ENCODE results near the gene GRIN2A.

The GRIN2A gene
- long read RNA-seq, partial matches to known transcripts: 0 of 1 reads
- long read RNA-seq, other reads (novel, unspliced or antisense): 1 of 1 reads

DNA sequence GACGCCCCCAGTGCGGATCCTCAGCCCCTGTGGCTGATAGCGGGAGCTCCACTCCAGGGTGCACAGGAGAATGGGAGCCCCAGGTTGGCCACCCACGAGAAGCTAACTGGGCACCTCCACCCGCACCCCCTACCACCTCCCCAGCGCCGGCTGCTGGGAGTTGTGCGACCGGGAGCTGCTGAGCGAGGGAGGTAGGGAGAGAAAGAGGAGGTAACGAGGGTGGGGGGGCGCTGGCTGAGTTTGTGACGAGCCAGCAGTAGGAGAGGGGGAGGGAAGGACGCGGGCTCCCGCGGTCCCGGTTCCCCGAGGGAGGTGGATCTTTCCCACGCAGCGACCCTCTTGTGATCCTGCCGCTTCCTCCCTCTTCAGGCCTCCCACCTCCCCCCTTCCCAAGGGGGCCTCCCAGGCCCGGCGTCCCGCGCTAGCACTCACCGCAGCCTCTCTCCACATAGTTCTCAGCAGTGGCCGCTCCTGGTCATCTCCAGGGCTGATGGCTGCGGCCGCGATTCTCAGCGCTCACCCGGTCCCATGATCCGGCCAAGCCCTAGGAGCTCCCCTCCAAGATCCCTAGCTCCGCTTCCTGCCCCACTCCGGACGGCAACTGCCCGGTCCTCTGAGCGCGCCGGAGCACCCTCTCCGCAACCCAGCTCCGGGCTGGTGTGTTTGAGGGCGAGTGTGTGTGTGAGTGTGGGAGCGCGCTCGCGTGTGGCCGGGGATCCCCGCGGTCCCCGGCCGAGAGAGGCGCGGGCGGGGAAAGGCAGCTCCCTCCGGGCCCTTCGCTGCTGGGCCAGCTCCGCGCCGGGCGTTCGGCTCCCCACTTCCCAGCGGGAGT is at the start of gene GRIN2A:
GRIN2A (minus strand) TSS at position 207 of the 832 bp plus-strand sequence. CDS start 2,017 bp downstream, outside the sequence.
- H3K27ac ChIP-seq (replicated peaks): no peak within 1 kb of the TSS
- peaks cover 34% of the 10 kb centered on the region for H3K27me3 ChIP-seq (ENCODE audit: insufficient read depth, poor library complexity, severe bottlenecking)
- no peak within 1 kb of the TSS for H3K4me3 ChIP-seq (replicated peaks; ENCODE audit: insufficient read depth, low read length)
- DNase-seq (ENCODE audit: low read depth in 1 of 2, low spot score in 1 of 2): no peak
- TF ChIP-seq, protein P1, sequence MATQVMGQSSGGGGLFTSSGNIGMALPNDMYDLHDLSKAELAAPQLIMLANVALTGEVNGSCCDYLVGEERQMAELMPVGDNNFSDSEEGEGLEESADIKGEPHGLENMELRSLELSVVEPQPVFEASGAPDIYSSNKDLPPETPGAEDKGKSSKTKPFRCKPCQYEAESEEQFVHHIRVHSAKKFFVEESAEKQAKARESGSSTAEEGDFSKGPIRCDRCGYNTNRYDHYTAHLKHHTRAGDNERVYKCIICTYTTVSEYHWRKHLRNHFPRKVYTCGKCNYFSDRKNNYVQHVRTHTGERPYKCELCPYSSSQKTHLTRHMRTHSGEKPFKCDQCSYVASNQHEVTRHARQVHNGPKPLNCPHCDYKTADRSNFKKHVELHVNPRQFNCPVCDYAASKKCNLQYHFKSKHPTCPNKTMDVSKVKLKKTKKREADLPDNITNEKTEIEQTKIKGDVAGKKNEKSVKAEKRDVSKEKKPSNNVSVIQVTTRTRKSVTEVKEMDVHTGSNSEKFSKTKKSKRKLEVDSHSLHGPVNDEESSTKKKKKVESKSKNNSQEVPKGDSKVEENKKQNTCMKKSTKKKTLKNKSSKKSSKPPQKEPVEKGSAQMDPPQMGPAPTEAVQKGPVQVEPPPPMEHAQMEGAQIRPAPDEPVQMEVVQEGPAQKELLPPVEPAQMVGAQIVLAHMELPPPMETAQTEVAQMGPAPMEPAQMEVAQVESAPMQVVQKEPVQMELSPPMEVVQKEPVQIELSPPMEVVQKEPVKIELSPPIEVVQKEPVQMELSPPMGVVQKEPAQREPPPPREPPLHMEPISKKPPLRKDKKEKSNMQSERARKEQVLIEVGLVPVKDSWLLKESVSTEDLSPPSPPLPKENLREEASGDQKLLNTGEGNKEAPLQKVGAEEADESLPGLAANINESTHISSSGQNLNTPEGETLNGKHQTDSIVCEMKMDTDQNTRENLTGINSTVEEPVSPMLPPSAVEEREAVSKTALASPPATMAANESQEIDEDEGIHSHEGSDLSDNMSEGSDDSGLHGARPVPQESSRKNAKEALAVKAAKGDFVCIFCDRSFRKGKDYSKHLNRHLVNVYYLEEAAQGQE (IDR thresholded peaks at IDR 0.05; ENCODE audit: insufficient replicate concordance, low read depth): no peak
- TF ChIP-seq POLR2AphosphoS5 (IDR thresholded peaks at IDR 0.05; ENCODE audit: low read depth) (no peak), GABPA (IDR thresholded peaks at IDR 0.05; ENCODE audit: low read depth) (no peak), SPI1 (IDR thresholded peaks at IDR 0.05; ENCODE audit: borderline replicate concordance, low read depth) (no peak)
- TF ChIP-seq, protein P2, sequence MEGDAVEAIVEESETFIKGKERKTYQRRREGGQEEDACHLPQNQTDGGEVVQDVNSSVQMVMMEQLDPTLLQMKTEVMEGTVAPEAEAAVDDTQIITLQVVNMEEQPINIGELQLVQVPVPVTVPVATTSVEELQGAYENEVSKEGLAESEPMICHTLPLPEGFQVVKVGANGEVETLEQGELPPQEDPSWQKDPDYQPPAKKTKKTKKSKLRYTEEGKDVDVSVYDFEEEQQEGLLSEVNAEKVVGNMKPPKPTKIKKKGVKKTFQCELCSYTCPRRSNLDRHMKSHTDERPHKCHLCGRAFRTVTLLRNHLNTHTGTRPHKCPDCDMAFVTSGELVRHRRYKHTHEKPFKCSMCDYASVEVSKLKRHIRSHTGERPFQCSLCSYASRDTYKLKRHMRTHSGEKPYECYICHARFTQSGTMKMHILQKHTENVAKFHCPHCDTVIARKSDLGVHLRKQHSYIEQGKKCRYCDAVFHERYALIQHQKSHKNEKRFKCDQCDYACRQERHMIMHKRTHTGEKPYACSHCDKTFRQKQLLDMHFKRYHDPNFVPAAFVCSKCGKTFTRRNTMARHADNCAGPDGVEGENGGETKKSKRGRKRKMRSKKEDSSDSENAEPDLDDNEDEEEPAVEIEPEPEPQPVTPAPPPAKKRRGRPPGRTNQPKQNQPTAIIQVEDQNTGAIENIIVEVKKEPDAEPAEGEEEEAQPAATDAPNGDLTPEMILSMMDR (IDR thresholded peaks at IDR 0.05; ENCODE audit: insufficient read depth, low read length): no peak

DNA sequence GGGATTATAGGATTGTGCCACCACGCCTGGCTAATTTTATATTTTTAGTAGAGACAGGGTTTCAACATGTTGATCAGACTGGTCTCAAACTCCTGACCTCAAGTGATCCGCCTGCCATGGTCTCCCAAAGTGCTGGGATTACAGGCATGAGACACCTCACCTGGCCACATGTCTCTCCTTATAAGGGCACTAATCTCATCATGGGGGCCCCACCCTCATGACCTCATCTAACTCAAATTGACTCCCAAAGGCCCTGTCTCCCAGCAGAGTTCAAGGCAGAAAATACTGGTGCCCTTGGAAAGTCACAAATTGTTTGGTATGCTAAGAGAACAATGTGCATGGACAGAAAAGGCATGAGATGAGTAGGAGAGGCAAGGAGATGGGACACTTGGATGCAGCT is 49.3 kb upstream of the GRIN2A start:
- Histone ChIP-seq H3K27ac (replicated peaks) (no peak overlapping the region), H3K4me3 (replicated peaks; ENCODE audit: insufficient read depth, low read length) (no peak overlapping the region), H3K27me3 (ENCODE audit: insufficient read depth, poor library complexity, severe bottlenecking) (no peaks in the 10 kb centered on the region)
- DNase-seq (ENCODE audit: low read depth in 1 of 2, low spot score in 1 of 2): no peak
- TF ChIP-seq, protein P2 (IDR thresholded peaks at IDR 0.05; ENCODE audit: insufficient read depth, low read length): no peak
- TF ChIP-seq SPI1 (IDR thresholded peaks at IDR 0.05; ENCODE audit: borderline replicate concordance, low read depth) (no peak), POLR2AphosphoS5 (IDR thresholded peaks at IDR 0.05; ENCODE audit: low read depth) (no peak), GABPA (IDR thresholded peaks at IDR 0.05; ENCODE audit: low read depth) (no peak)
- TF ChIP-seq, protein P1 (IDR thresholded peaks at IDR 0.05; ENCODE audit: insufficient replicate concordance, low read depth): no peak

DNA sequence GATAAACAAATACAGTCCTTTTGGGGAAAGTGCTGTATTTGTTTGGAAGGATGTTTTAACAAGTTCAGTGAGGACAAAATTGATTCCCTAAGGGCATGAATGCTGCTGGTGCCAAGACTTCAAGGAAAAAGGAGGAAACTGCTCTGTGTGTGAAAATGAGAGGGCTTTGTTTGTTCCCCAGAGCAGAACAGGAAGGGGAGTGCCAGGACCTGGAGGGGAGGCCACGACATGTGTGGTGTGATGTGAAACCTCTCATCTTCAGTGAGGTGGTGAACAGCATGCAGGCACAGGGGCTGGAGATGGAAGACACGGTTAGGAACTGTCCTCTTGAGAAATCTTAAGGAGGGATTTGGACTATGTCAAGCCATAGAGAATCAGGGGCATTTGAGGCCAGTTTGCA is 46.6 kb upstream of the GRIN2A start:
- DNase-seq (ENCODE audit: low read depth in 1 of 2, low spot score in 1 of 2): no peak
- H3K4me3 ChIP-seq (replicated peaks; ENCODE audit: insufficient read depth, low read length): no peak overlapping the region
- H3K27me3 ChIP-seq (ENCODE audit: insufficient read depth, poor library complexity, severe bottlenecking): no peaks in the 10 kb centered on the region
- no peak for TF ChIP-seq SPI1 (IDR thresholded peaks at IDR 0.05; ENCODE audit: borderline replicate concordance, low read depth)
- TF ChIP-seq, protein P2 (IDR thresholded peaks at IDR 0.05; ENCODE audit: insufficient read depth, low read length): no peak
- no peak for TF ChIP-seq GABPA (IDR thresholded peaks at IDR 0.05; ENCODE audit: low read depth)
- TF ChIP-seq, protein P1 (IDR thresholded peaks at IDR 0.05; ENCODE audit: insufficient replicate concordance, low read depth): no peak
- TF ChIP-seq POLR2AphosphoS5 (IDR thresholded peaks at IDR 0.05; ENCODE audit: low read depth): no peak
- no peak overlapping the region for H3K27ac ChIP-seq (replicated peaks)

Measured in HL-60 (cell line).